GM19023 (cell line): ENCODE measurements around the gene SEC24C.
A peak's percentile ranks its signal among the peaks of the same experiment; 100 is the strongest.
"Not testable (repeated sequence)": the region's sequence is repeated elsewhere in the genome, so short reads cannot be mapped to it uniquely, and the experiment has no call there.

Experiments
- ATAC-seq: cut with Tn5 transposase; IDR thresholded peaks from one replicate; pipeline ENCODE4 v1.9.1; 2021; ENCODE audit warnings: mild to moderate bottlenecking, moderate library complexity; ENCODE audit not compliant: unreplicated experiment

SEC24C gene, protein sequence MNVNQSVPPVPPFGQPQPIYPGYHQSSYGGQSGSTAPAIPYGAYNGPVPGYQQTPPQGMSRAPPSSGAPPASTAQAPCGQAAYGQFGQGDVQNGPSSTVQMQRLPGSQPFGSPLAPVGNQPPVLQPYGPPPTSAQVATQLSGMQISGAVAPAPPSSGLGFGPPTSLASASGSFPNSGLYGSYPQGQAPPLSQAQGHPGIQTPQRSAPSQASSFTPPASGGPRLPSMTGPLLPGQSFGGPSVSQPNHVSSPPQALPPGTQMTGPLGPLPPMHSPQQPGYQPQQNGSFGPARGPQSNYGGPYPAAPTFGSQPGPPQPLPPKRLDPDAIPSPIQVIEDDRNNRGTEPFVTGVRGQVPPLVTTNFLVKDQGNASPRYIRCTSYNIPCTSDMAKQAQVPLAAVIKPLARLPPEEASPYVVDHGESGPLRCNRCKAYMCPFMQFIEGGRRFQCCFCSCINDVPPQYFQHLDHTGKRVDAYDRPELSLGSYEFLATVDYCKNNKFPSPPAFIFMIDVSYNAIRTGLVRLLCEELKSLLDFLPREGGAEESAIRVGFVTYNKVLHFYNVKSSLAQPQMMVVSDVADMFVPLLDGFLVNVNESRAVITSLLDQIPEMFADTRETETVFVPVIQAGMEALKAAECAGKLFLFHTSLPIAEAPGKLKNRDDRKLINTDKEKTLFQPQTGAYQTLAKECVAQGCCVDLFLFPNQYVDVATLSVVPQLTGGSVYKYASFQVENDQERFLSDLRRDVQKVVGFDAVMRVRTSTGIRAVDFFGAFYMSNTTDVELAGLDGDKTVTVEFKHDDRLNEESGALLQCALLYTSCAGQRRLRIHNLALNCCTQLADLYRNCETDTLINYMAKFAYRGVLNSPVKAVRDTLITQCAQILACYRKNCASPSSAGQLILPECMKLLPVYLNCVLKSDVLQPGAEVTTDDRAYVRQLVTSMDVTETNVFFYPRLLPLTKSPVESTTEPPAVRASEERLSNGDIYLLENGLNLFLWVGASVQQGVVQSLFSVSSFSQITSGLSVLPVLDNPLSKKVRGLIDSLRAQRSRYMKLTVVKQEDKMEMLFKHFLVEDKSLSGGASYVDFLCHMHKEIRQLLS

DNA sequence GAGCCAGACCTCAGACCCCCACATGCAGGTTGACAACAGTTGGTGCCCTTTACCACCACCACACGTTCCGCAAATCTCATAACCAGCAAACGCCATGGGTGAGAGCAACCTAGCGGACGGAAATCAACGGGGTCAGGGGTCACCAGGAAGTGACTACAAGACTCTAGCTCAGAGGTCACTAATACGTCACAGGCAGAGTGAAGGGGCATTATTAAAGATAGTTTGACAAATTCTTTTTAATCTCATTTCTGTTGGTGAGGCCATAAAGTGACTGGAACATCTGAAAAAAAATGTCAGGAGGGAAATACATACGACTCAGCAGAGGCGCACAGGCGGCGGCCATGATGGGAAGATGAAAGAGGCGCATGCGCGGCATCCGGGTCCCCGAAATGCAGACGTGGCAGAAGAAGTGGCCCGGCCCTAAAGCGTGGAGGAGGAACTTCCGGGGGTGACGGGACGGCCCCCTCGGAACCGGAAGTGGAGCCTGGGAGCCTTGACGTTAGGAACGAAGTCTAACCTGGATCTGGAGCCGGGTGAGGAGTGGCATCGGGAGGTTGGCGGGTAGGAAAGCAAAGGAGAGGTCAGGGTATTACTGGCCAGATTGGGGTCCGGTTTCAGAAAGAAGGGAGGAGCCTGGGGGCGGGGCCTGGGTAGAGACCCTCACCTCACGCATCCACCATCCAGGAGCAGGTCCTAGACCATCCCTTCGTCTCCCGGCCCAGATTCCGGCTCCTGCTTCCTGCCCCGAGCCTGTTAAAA is at the start of gene SEC24C:
Gene SEC24C, plus strand, starts transcription at position 468 of the 759 bp plus-strand sequence. CDS start 2,461 bp downstream, outside the sequence.
- ATAC-seq, result peak; percentile 91

DNA sequence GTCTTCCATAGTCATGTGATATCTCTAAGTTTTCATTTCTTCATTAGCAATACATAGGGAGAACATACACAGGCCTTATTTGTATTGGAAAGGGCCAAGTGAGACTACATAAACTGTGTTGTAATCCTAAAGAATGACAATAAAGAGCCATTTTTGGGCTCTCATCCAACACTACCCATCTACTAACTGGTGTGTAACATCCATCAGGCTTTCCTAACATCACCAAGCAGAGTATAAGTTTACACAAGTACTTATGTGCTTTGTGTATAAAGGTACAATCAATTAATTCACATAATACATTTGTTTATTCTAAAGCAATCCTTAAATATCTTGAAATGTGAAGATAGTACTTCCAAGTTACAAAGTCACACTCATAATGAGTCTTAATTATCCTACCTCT is 48.9 kb upstream of the SEC24C start:
- ATAC-seq, result not testable (repeated sequence)

DNA sequence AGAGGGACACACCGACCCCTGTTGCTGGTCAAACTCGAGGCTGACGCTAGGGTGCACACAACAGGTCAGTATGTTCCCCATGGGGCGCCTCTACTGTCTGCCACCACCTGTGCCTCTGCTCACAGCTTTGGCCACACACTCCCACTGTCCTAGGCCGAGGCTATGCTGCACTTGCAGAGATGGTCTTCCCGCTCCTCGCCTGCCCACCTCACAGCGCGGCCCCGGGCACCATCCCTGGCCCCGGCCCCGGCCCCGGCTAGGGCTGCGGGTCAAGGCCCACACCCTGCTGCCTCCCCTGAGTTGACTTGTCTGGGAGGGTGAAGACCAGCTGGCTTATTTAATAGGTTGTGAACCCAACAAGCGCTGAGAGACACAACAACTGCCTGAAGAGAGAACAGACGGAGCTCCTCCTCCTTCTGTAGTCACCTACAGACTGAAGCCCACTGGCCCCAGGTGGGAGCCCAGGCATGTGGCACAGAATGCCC is 46.5 kb upstream of the SEC24C start, which contains the start of gene AGAP5:
Gene AGAP5, minus strand, starts transcription at position 435 of the 485 bp plus-strand sequence. Its CDS starts 354 bp downstream, at position 81.
- ATAC-seq, result not testable (repeated sequence)

DNA sequence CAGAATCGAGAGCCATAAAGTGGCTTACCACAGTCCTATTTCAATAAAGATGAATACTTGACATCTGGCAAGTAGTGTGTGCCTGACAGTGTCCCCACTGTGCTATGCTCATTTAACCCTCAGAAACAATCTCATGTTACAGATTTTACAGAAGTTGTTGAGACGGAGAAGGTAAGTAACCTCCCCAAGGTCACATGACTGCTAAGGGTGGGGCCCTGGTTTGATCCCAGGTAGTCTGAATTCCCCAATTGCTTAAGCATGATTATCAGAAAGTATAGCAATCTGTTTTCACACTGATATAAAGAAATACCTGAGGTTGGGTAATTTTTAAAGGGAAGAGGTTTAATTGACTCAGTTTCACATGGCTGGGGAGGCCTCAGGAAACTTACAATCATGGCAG is 45.4 kb upstream of the SEC24C start:
- ATAC-seq, result not testable (repeated sequence)

DNA sequence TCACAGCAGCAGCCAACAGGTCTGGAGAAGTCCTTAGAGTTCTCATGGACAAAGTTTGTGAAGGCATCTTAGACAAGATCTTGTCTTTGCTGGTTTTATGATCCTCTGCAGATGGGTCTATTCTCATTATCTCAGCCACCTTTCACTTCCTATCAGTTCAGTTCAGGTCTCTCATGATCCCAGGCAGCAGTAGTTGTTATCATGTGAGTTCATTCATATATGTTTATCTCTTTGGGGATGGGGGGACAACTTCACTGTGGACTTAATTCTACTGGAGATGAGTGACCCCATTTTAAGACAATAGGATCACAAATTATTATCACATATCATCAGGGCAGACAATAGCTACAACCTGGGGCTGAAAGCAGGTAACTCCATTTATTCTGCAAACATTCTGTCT is 40.2 kb upstream of the SEC24C start:
- not testable (repeated sequence) for ATAC-seq

DNA sequence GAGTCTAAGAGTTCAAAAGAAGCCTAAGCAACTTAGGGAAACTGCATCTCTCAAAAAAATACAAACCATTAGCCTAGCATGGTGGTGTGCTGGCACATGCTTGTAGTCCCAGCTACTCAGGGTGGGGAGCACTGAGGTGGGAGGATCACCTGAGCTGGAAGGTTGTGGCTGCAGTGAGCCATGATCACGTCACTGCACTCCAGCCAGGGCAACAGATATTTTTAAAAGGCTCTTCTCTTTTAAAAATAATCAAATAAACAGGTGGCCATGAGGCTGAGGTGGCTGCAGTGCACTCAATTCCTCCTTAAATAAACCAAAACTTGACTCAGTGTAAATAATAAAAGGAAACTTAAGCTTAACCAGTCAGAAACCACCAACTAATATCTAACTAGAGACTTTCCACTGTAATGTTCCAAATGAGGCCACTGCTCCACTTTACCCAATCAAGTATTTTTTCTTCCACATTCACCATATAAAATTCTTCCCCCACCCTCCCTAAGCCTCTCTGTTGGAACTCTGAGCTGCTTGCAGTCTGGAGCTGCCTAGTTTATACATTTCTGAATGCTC is 38.6 kb upstream of the SEC24C start:
- not testable (repeated sequence) for ATAC-seq

DNA sequence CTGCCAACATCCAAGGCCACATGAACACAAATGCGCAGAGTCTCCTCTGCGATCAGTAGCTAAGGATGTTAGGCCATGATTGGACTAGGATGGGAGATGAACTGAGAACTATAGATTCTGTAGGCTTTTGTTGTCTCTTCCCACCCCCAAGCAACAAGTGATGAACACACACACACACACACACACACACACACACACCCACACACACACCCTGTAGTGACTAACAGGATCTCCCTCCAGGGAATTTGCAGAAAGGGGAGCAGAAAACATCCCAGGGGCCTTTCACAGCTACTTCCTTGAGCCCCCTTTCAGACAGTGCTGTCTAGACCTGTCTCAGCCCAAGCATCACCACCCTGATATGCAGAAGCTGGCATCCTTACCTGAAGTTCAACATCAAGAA is 37.7 kb upstream of the SEC24C start:
- not testable (repeated sequence) for ATAC-seq

DNA sequence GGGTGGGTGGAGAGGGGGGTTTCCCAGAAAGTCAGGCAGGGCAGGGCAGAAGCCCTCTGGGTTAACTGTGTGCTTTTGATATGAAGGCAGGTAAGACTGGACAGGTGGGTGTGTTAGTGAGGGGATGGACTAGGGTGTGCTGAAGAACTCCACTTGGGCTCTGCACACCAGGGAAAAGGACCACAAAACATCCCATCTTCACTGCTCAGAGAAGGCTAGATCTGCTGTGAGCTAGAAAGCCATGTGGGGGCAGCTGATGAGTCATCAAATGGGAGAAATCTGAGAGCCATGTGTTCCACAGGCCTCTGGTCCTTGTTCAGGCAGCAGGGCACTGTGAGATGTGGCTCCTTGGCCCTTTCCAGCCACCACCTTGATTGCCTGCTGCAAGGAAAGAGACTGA is 36.5 kb upstream of the SEC24C start:
- not testable (repeated sequence) for ATAC-seq

DNA sequence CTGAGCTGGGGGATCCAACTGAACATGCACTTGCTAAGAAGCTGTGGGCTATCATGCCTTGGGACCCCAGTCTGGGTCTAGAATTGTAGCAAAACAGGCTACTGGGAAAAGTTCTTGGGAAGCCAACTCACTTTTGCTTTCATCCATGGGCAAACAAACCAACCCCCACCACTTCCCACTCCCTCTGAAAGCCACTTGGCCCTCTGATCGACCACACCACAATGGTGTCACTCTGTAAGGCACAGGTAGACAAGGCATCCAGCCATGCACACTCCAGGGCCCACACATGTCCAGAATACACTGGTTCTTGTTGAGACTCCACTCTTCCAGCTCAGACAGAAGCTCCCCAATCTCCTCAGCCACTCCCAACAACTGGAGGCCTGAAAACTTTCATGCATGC is 36.0 kb upstream of the SEC24C start:
- not testable (repeated sequence) for ATAC-seq

DNA sequence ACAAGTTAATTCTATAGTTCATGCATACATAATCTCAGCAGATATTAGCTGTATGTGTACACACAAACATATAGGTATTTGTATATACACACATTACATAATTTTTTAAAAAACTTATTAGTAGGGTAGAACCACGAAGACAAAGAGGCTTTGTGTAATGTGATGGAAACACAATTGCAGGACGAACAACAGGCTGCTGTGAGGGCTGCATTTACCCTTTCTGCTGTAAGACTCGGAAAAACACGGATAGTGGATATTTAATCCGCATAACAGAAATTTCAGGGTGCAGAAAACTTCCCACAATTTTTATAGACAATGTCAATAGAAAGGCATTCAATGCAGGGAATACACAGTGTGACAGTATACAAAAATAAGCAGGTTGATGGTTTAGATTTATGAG is 32.5 kb upstream of the SEC24C start:
- ATAC-seq, result not testable (repeated sequence)

DNA sequence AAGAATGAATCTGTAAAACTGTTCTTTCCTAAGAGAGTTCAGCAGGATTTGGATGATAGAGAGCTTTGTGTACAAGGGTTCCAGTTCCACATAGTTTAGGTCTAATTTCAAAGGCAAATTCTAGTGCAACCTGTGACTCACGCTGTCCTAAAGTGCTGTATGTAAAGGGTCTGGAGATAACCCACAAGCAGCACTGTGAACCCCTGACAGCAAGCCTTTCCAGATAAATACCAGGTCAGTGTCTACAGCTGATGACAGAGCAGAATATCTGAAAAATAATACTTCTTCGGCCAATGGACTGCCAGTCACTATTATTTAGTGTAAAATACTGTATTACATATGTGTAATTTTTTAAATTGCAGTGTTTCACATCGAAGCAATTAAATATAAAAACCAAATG is 30.3 kb upstream of the SEC24C start:
- ATAC-seq, result not testable (repeated sequence)

DNA sequence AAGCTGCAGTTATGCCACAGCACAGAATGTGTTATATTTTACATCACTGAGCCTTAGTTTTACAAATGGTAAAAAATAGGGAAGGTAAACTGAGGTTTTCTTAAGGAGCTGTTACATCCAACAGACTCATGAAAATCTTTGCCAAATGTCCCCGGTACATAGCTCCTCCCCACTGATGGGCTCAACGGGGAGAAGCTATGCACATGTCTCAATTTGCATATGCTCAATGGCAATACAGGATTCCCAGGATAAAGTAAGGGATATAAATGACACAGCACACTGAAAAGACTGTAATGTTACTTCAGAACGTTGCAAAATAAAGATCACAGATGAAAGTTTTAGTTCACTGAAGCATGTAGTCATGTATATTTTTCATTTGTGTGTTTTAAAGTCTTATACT is 29.7 kb upstream of the SEC24C start:
- not testable (repeated sequence) for ATAC-seq

DNA sequence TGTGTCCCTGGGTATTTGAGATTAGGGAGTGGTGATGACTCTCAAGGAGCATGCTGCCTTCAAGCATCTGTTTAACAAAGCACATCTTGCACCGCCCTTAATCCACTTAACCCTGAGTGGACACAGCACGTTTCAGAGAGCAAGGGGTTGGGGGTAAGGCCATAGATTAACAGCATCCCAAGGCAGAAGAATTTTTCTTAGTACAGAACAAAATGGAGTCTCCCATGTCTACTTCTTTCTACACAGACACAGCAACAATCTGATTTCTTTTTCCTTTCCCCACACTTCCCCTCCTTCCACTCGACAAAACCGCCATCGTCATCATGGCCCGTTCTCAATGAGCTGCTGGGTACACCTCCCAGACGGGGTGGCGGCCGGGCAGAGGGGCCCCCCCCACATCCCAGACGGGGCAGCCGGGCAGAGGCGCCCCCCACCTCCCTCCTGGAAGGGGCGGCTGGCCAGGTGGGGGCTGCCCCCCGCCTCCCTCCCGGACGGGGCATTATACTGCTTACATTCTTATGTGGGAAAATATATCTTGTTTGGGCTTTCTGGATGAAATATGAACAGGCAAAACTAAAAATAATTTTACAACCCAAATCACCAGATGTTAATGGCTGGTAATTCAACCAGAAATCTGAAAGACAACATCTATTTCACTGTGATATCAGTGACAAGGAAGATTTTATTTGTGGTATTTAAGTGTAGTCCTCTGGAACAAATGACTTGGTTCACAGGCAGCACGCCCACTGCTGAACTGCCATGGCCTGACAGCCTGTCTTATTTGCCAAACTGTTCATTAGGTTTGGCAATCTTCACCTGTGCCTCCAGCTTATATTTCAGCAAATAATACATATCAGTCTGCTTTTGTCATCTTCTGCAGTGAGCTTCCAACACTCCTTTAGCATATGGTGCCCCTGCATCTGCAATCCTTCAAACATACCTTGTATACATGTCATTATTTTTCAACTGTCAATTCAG is 28.7 kb upstream of the SEC24C start:
- not testable (repeated sequence) for ATAC-seq

DNA sequence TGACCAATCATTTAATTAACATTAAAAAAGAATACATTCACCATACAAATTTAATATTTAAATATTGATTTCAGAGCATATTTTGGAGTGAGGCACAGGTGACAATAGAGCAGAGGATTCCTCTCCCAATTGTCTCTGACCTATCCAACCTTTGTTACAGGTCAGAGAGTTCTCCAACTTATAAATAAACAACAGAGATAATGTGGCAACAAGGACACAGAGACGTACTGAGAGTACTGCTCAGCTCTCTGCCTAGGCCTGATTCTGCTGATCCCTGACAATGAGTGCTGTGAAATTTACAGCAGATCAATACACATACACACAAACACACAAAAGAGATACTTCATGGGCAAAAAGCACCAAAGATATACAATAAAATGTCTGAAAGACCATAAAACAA is 27.9 kb upstream of the SEC24C start:
- ATAC-seq, result no peak

DNA sequence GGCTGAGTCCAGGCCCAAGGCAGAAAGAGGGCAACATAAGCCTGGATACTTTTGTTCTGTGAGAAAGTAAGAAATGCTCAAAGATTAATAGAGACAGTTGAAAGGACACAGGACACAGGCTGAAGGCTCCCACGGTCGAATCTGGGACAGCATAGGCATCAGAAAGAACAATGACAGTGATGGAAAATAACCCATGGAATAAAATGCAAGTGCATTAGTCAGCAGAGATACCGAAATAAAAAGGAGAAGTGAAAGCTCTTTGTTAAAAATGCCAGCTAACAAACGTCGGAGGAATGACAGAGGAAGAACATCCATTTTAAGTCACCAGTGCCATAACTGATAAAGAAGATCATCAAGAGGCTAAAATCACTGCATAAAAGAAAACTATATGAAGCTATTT is 26.6 kb upstream of the SEC24C start:
- no peak for ATAC-seq

DNA sequence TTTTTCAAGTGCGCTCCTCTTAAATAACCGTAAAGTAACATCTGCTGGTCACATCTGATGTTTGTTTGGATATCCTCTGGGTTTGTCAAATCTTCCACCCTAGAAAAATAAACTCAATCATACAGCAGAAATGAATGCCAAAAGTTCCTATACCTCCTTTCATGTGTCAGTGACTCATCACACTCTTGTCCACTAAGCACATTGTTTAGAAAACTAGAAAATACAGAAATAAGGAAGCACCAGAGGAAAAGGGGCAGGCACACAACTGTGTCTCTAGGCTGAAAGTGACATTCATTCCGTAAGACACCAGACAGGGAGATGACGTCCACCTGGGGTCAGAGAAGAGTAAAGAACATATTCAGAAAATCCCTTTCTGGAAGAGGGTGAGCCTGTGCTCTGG is 23.6 kb upstream of the SEC24C start:
- ATAC-seq, result not testable (repeated sequence)

DNA sequence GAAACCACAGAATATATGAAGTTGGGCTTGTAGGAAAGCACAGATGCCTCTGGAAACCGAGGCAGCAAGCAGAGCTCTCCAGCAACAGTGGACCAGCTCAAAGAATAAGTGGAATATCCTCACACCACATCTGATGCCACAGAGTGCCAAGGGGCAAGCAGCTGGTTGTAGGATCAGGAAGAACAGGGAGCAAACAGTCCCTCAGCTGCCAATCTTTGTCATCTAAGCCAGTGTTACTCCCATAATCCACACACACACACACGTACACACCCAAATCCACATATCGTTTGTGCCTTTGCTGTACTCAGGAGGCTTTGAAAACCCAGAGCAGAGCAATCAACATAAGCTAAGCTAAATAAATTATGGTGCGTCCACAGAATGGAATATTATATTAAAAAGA is 20.7 kb upstream of the SEC24C start:
- no peak for ATAC-seq

DNA sequence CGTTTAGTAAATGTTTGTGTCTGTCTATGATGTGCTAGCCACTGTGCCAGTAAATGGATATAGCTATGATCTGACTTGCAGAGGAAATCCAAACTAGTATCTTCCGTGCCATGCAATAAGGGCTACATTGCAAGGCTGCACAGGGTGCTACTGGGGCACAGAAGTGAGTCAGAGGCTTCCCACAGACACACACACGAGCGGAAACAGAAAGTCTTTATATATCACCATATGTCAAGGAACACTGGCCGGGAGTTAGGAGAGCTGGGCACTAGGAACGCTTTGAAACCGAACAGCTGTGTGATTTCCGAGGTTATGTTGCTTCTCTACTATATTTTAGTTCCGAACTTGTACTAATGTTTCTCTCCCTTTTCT is 14.4 kb upstream of the SEC24C start:
- not testable (repeated sequence) for ATAC-seq
